ENCODE data around the gene SLC4A9. TPM values are rescaled to one million over a fixed set of nuclear protein-coding genes. Genes with fewer than 3 reads are reported as not detected.

SLC4A9 gene
- total RNA-seq, 4 donors from 2014 or later: 0.48 to 3.0 (median 0.82) TPM; not detected in 1

DNA sequence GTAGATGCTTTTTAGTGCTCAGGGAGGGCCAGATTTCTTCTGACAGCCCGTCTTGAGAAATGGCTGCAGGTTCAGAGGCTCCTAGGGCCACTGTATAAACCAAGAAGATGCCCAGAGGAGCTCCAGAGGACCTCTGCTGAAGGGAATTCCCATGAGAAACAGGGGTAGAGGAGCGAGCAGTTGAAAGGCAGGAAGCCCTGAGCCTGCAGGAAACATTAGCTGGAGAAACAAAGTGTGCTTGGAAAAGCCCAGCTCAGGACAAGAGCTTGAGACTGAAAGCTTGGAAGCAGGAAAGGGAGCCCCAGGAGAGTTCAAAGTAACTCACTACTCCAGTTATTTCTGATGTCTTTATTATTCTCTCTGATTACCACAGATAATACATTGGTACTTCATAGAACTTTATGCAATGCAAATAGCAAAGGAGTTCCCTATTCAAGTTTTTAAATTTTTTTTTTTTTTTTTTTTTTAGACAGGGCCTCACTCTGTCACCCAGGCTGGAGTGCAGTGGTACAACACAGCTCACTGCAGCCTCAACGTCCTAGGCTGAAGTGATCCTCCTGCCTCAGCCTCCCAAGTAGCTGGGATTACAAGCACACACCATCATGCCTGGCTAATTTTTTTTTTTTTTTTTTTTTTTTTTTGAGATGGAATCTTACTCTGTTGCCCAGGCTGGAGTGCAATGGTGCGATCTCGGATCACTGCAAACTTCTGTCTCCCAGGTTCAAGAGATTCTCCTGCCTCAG is 30.1 kb upstream of the SLC4A9 start:
- no peak for DNase-seq
- in situ Hi-C loops (cut with MboI; ENCODE audit: low pct_ligation_motif_present in 1 of 4, low pct_unique_long_range_greater_than_20kb in 1 of 4, low sequenced_read_pairs in 3 of 4) (no loop called here), intact Hi-C loops (cut with DNase I; ENCODE audit: low total_unique reads) (no loop called here)
- no peaks in the 10 kb centered on the region for H3K36me3 ChIP-seq
- no peaks in the 10 kb centered on the region for H3K27me3 ChIP-seq
- no peak for TF ChIP-seq EP300 (IDR thresholded peaks at IDR 0.05; ENCODE audit: low read depth)
- no peak for TF ChIP-seq POLR2AphosphoS5 (IDR thresholded peaks at IDR 0.05)
- TF ChIP-seq, protein P1, sequence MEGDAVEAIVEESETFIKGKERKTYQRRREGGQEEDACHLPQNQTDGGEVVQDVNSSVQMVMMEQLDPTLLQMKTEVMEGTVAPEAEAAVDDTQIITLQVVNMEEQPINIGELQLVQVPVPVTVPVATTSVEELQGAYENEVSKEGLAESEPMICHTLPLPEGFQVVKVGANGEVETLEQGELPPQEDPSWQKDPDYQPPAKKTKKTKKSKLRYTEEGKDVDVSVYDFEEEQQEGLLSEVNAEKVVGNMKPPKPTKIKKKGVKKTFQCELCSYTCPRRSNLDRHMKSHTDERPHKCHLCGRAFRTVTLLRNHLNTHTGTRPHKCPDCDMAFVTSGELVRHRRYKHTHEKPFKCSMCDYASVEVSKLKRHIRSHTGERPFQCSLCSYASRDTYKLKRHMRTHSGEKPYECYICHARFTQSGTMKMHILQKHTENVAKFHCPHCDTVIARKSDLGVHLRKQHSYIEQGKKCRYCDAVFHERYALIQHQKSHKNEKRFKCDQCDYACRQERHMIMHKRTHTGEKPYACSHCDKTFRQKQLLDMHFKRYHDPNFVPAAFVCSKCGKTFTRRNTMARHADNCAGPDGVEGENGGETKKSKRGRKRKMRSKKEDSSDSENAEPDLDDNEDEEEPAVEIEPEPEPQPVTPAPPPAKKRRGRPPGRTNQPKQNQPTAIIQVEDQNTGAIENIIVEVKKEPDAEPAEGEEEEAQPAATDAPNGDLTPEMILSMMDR (IDR thresholded peaks at IDR 0.05): no peak
- TF ChIP-seq POLR2A (IDR thresholded peaks at IDR 0.05): no peak
- no peak overlapping the region for H3K4me3 ChIP-seq
- no peaks in the 10 kb centered on the region for H3K4me1 ChIP-seq
- no peaks in the 10 kb centered on the region for H3K9me3 ChIP-seq
- 80 to 83% methylated on average over 2 to 5 of the region's 5 CpGs for WGBS, 2 donors (ENCODE audit: low coverage in 1 of 2)
- no peak overlapping the region for H3K27ac ChIP-seq

DNA sequence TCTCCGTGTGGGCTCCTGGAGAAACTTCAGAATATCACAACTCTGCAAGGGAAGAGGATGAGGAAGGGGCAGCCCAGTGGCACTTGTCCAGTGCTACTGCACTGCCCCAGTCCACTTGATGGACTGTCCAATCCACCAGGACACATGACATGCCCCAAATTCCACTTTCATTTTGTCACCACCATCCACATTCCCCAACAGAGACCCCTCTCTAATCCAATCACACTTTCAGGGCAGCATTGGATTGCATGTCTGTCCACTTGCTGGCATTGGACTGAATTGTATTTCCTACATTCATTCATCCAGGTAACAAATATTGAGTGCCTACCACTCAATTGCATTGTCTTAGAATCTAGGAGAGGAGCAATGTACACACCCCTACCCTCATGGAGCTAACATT is 28.4 kb upstream of the SLC4A9 start:
- DNase-seq: no peak
- no peaks in the 10 kb centered on the region for H3K36me3 ChIP-seq
- intact Hi-C loops (cut with DNase I; ENCODE audit: low total_unique reads): no loop called here
- no peaks in the 10 kb centered on the region for H3K27me3 ChIP-seq
- no peak for TF ChIP-seq EP300 (IDR thresholded peaks at IDR 0.05; ENCODE audit: low read depth)
- TF ChIP-seq POLR2A (IDR thresholded peaks at IDR 0.05): no peak
- TF ChIP-seq, protein P1 (IDR thresholded peaks at IDR 0.05): no peak
- no peak for TF ChIP-seq POLR2AphosphoS5 (IDR thresholded peaks at IDR 0.05)
- H3K4me1 ChIP-seq: peaks cover 0 to 8% (median 2%) of the 10 kb centered on the region in 4 donors
- H3K27ac ChIP-seq: no peak overlapping the region
- 93% methylated on average over 1 of the region's 1 CpG; no CpG with 5 or more reads in 1 of the 2 donors for WGBS, 2 donors (ENCODE audit: low coverage in 1 of 2)
- H3K4me3 ChIP-seq: no peak overlapping the region
- no peaks in the 10 kb centered on the region for H3K9me3 ChIP-seq
- in situ Hi-C loops (cut with MboI; ENCODE audit: low pct_ligation_motif_present in 1 of 4, low pct_unique_long_range_greater_than_20kb in 1 of 4, low sequenced_read_pairs in 3 of 4): no loop called here

DNA sequence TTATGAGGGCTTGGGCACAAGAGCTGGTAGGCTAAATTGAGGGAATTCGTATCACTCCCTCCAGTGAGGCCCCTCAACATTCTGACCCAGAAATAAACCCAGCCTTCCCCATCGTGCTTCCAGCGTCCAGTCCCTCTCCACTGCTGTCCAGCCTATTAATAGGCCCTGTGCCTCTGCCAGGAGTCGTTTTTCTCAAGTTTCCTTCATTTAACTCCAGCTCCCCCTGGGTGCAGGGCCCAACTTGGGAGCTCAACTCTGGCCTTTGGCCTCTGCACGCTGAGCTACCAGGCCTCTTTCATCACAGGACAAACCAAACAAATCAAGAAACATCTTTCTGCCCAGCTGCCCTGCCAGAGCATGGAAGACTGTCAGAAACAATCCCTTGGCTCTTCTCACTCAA is 23.6 kb upstream of the SLC4A9 start:
- no peaks in the 10 kb centered on the region for H3K27me3 ChIP-seq
- H3K9me3 ChIP-seq: no peaks in the 10 kb centered on the region
- TF ChIP-seq POLR2AphosphoS5 (IDR thresholded peaks at IDR 0.05) (peak in 1 of 3 donors; percentile 30), EP300 (IDR thresholded peaks at IDR 0.05; ENCODE audit: low read depth) (no peak), POLR2A (IDR thresholded peaks at IDR 0.05) (no peak)
- in situ Hi-C loops (cut with MboI; ENCODE audit: low pct_ligation_motif_present in 1 of 4, low pct_unique_long_range_greater_than_20kb in 1 of 4, low sequenced_read_pairs in 3 of 4): no loop called here
- peaks cover 0 to 17% (median 2%) of the 10 kb centered on the region in 4 donors for H3K4me1 ChIP-seq
- no peak overlapping the region for H3K4me3 ChIP-seq
- WGBS, 2 donors (ENCODE audit: low coverage in 1 of 2): 50 to 67% methylated on average over 1 to 5 of the region's 5 CpGs
- H3K27ac ChIP-seq: peak overlapping the region; percentile 41 to 81 (median 60)
- intact Hi-C loops (cut with DNase I; ENCODE audit: low total_unique reads): no loop called here
- no peak for DNase-seq
- H3K36me3 ChIP-seq: no peaks in the 10 kb centered on the region

DNA sequence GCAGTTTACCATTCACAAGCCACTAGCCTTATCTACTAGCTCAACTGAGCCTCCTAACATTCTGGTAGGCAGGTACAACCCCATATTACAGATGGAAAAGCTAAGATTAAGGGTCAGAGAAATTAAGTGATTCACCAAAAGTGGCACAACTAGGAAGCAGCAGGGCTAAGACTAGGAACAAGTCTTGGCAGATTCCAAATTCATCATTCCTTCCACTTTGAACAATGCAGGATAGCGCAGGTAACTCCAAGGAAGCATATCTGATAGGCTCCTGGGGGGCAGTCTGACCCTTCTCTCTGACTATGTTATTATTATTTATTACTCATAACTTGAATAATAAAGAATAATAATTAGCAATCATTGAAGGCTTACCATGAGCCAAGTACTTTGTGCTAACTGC is 22.1 kb upstream of the SLC4A9 start:
- no peaks in the 10 kb centered on the region for H3K27me3 ChIP-seq
- no peak overlapping the region for H3K4me3 ChIP-seq
- H3K9me3 ChIP-seq: no peaks in the 10 kb centered on the region
- no peak for DNase-seq
- peaks cover 0 to 30% (median 5%) of the 10 kb centered on the region in 4 donors for H3K4me1 ChIP-seq
- peak overlapping the region in 1 of 4 donors; percentile 81 for H3K27ac ChIP-seq
- in situ Hi-C loops (cut with MboI; ENCODE audit: low pct_ligation_motif_present in 1 of 4, low pct_unique_long_range_greater_than_20kb in 1 of 4, low sequenced_read_pairs in 3 of 4): no loop called here
- intact Hi-C loops (cut with DNase I; ENCODE audit: low total_unique reads): no loop called here
- WGBS, 2 donors (ENCODE audit: low coverage in 1 of 2): 93 to 100% methylated on average over 1 of the region's 1 CpG
- H3K36me3 ChIP-seq: no peaks in the 10 kb centered on the region
- TF ChIP-seq EP300 (IDR thresholded peaks at IDR 0.05; ENCODE audit: low read depth): no peak
- no peak for TF ChIP-seq POLR2AphosphoS5 (IDR thresholded peaks at IDR 0.05)
- TF ChIP-seq, protein P1 (IDR thresholded peaks at IDR 0.05): no peak
- no peak for TF ChIP-seq POLR2A (IDR thresholded peaks at IDR 0.05)

Measured in transverse colon (tissue), 4 donors.